Measurements from ENCODE around the gene PDK2.
A peak's percentile ranks its signal among the peaks of the same experiment; 100 is the strongest.

Gene PDK2

DNA sequence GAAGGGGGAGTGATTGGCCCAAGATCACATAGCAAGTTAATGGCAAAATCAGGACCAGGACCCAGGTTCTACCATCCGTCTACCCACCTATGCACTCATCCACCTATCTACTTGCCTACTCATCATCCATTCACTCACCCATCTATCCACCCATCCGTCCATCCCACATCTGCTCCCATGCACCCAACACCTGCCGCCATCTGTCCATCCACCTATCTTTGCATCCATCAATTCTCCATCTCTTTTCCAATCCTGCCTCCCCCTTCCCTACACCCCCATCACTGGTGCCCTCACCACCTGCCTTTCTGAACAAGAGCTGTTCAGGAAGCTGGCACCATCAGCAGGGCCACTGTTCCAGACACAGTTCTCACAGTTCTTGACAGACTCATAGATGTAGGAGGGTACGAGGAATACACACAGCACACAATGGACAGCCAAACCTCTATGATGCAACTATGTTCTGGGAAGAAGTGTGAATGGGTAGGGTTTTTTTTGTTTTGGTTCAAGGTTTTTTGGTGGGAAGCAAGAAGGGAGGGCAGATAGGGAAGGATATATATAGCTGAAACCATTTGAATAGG lies 30.4 kb downstream of the PDK2 start:
- H3F3A ChIP-seq (ENCODE audit: insufficient read depth, low read length) = no peaks in the 10 kb centered on the region
- no peaks in the 10 kb centered on the region for H4K20me1 ChIP-seq (ENCODE audit: insufficient read depth, low read length)
- peaks cover 19% of the 10 kb centered on the region for H3K27me3 ChIP-seq (replicated peaks; ENCODE audit: insufficient read depth, low read length)
- H3K9me3 ChIP-seq (replicated peaks; ENCODE audit: insufficient read depth, low read length) = no peaks in the 10 kb centered on the region
- no peaks in the 10 kb centered on the region for H3K36me3 ChIP-seq (replicated peaks; ENCODE audit: insufficient read depth, low read length)
- no peak overlapping the region for H3K4me3 ChIP-seq (ENCODE audit: low read length)
- no peak overlapping the region for H3K9ac ChIP-seq (ENCODE audit: low read length)
- H3K4me1 ChIP-seq (ENCODE audit: low read length) = peaks cover 11% of the 10 kb centered on the region
- H3K4me2 ChIP-seq (ENCODE audit: low read depth, low read length) = no peak overlapping the region
- no peaks in the 10 kb centered on the region for H3K9me2 ChIP-seq (replicated peaks; ENCODE audit: insufficient read depth, low read length)
- H2AFZ ChIP-seq (ENCODE audit: low read length) = no peak overlapping the region
- H3K27ac ChIP-seq (ENCODE audit: low read length) = no peak overlapping the region
- no peaks in the 10 kb centered on the region for H3K79me2 ChIP-seq (ENCODE audit: low read length)
- TF ChIP-seq EZH2 (optimal IDR thresholded peaks at IDR 0.05; ENCODE audit: low read depth, low read length) (no peak), CTCF (IDR thresholded peaks at IDR 0.05; ENCODE audit: low read length) (no peak), EZH2phosphoT487 (IDR thresholded peaks at IDR 0.05; ENCODE audit: low read length) (no peak)
- no peak for DNase-seq

GRCh38 chr17:50127697-50128361 lies 32.7 kb downstream of the PDK2 start:
- H3K27ac ChIP-seq (ENCODE audit: low read length) = no peak overlapping the region
- no peak overlapping the region for H3K9ac ChIP-seq (ENCODE audit: low read length)
- peaks cover 16% of the 10 kb centered on the region for H3K27me3 ChIP-seq (replicated peaks; ENCODE audit: insufficient read depth, low read length)
- H3K9me3 ChIP-seq (replicated peaks; ENCODE audit: insufficient read depth, low read length) = no peaks in the 10 kb centered on the region
- peak overlapping the region; percentile 67 for H3K4me2 ChIP-seq (ENCODE audit: low read depth, low read length)
- peaks cover 8% of the 10 kb centered on the region; the same call in 1 of the 2 replicates for H3F3A ChIP-seq (ENCODE audit: insufficient read depth, low read length)
- H3K4me1 ChIP-seq (ENCODE audit: low read length) = peaks cover 11% of the 10 kb centered on the region
- peak; percentile 53 for DNase-seq
- H2AFZ ChIP-seq (ENCODE audit: low read length) = 0 out of 2 replicates have a peak overlapping the region, but pooled peaks have one; percentile 11
- H3K4me3 ChIP-seq (ENCODE audit: low read length) = peak overlapping the region; percentile 6; the same call in 1 of the 2 replicates
- no peaks in the 10 kb centered on the region for H4K20me1 ChIP-seq (ENCODE audit: insufficient read depth, low read length)
- no peaks in the 10 kb centered on the region for H3K36me3 ChIP-seq (replicated peaks; ENCODE audit: insufficient read depth, low read length)
- no peaks in the 10 kb centered on the region for H3K79me2 ChIP-seq (ENCODE audit: low read length)
- H3K9me2 ChIP-seq (replicated peaks; ENCODE audit: insufficient read depth, low read length) = no peaks in the 10 kb centered on the region
- no peak for TF ChIP-seq EZH2phosphoT487 (IDR thresholded peaks at IDR 0.05; ENCODE audit: low read length)
- no peak for TF ChIP-seq CTCF (IDR thresholded peaks at IDR 0.05; ENCODE audit: low read length)
- TF ChIP-seq EZH2 (optimal IDR thresholded peaks at IDR 0.05; ENCODE audit: low read depth, low read length) = no peak

GRCh38 chr17:50128441-50129352 lies 33.5 kb downstream of the PDK2 start:
- Histone ChIP-seq H3K27me3 (replicated peaks; ENCODE audit: insufficient read depth, low read length) (peaks cover 12% of the 10 kb centered on the region), H3K4me2 (ENCODE audit: low read depth, low read length) (no peak overlapping the region; the same call in 1 of the 2 replicates), H4K20me1 (ENCODE audit: insufficient read depth, low read length) (no peaks in the 10 kb centered on the region), H3K4me1 (ENCODE audit: low read length) (peaks cover 11% of the 10 kb centered on the region), H3K27ac (ENCODE audit: low read length) (no peak overlapping the region), H2AFZ (ENCODE audit: low read length) (no peak overlapping the region), H3K4me3 (ENCODE audit: low read length) (no peak overlapping the region), H3K9me2 (replicated peaks; ENCODE audit: insufficient read depth, low read length) (no peaks in the 10 kb centered on the region), H3K9me3 (replicated peaks; ENCODE audit: insufficient read depth, low read length) (no peaks in the 10 kb centered on the region), H3K79me2 (ENCODE audit: low read length) (no peaks in the 10 kb centered on the region), H3K36me3 (replicated peaks; ENCODE audit: insufficient read depth, low read length) (no peaks in the 10 kb centered on the region), H3K9ac (ENCODE audit: low read length) (no peak overlapping the region), H3F3A (ENCODE audit: insufficient read depth, low read length) (peaks cover 11% of the 10 kb centered on the region; the same call in 1 of the 2 replicates)
- TF ChIP-seq EZH2 (optimal IDR thresholded peaks at IDR 0.05; ENCODE audit: low read depth, low read length) = no peak
- TF ChIP-seq EZH2phosphoT487 (IDR thresholded peaks at IDR 0.05; ENCODE audit: low read length) = no peak
- TF ChIP-seq CTCF (IDR thresholded peaks at IDR 0.05; ENCODE audit: low read length) = no peak
- no peak for DNase-seq
